Measurements from ENCODE around the gene CDC42EP1. TPM values are rescaled to one million over a fixed set of nuclear protein-coding genes. Genes with fewer than 3 reads are reported as not detected.

CDC42EP1 gene
- total RNA-seq, 4 donors from 2014 or later: 19.0 to 37.7 (median 27.4) TPM

Small RNAs within 50 kb of the gene (small RNA-seq; reads per million reads assigned to genes)
- 0 reads per million in 4 donors for gene RF00017

Other genes with a start within 250 kb of the CDC42EP1 start
- gene ELFN2, start 133.0 kb upstream of the CDC42EP1 start, total RNA-seq: under 1 TPM in 3 of 4 donors, not detected in 1; under 0.01 to 0.19 (median 0.16) TPM
- gene MFNG, start 74.1 kb upstream of the CDC42EP1 start, total RNA-seq: 10 to 100 TPM in 3 of 4 donors, 1 to 10 TPM in 1; 6.4 to 14.6 (median 12.1) TPM
- 10 to 100 TPM in 2 of 4 donors, 1 to 10 TPM in 2; 4.0 to 14.0 (median 9.9) TPM for gene CARD10, start 41.1 kb upstream of the CDC42EP1 start, total RNA-seq
- gene LGALS2, start 19.6 kb downstream of the CDC42EP1 start, total RNA-seq: not detected
- gene GGA1, start 48.4 kb downstream of the CDC42EP1 start, total RNA-seq: 10 to 100 TPM; 37.8 to 46.5 (median 39.1) TPM
- 1 to 10 TPM; 2.9 to 4.9 (median 3.2) TPM for gene SH3BP1, start 79.2 kb downstream of the CDC42EP1 start, total RNA-seq
- 10 to 100 TPM in 3 of 4 donors, 1 to 10 TPM in 1; 9.2 to 19.3 (median 17.2) TPM for gene PDXP, start 98.2 kb downstream of the CDC42EP1 start, total RNA-seq
- 1,000 to 10,000 TPM in 3 of 4 donors, 100 to 1,000 TPM in 1; 747 to 1,092 (median 1,059) TPM for gene LGALS1, start 115.2 kb downstream of the CDC42EP1 start, total RNA-seq
- 10 to 100 TPM; 16.3 to 29.1 (median 20.2) TPM for gene NOL12, start 125.9 kb downstream of the CDC42EP1 start, total RNA-seq
- 100 to 1,000 TPM; 128 to 234 (median 137) TPM for gene TRIOBP, start 136.6 kb downstream of the CDC42EP1 start, total RNA-seq
- 10 to 100 TPM in 3 of 4 donors, 1 to 10 TPM in 1; 8.0 to 21.0 (median 15.7) TPM for gene GCAT, start 247.5 kb downstream of the CDC42EP1 start, total RNA-seq

Data from gastroesophageal sphincter (tissue), 4 donors.